HCT116 (cell line): ENCODE data around the gene DLX3.

ENCODE experiments used
- CEBPB ChIP-seq: IDR thresholded peaks from 2 replicates; pipeline ENCODE4 v1.6.1; 2012; ENCODE audit warnings: low read depth
- EZH2 ChIP-seq: fragments of 200-600 bp; sonication (generic); IDR thresholded peaks from 2 replicates; pipeline ENCODE4 v1.6.1; 2017; ENCODE audit warnings: antibody characterized with exemption, mixed run types
- EZH2phosphoT487 ChIP-seq: fragments of 200-600 bp; IDR thresholded peaks from 2 replicates; pipeline ENCODE4 v1.6.1; 2018; ENCODE audit warnings: antibody characterized with exemption, borderline replicate concordance
- JUND ChIP-seq: IDR thresholded peaks from 2 replicates; pipeline ENCODE4 v1.6.1; 2012
- POLR2A ChIP-seq: IDR thresholded peaks from 2 replicates; pipeline ENCODE4 v1.7.0; 2011; ENCODE audit warnings: borderline replicate concordance; ENCODE audit not compliant: insufficient read depth, insufficient read length; ENCODE audit errors: extremely low read depth
- POLR2AphosphoS5 ChIP-seq: IDR thresholded peaks from 2 replicates; pipeline ENCODE4 v1.6.1; 2011; ENCODE audit warnings: mild to moderate bottlenecking, low read depth, low read length, moderate library complexity
- RAD21 ChIP-seq: IDR thresholded peaks from 2 replicates; pipeline ENCODE4 v1.6.1; 2012; ENCODE audit warnings: low read depth, mild to moderate bottlenecking
- YY1 ChIP-seq: IDR thresholded peaks from 2 replicates; pipeline ENCODE4 v1.6.1; 2011; ENCODE audit warnings: low read length, low read depth, moderate library complexity, mild to moderate bottlenecking; ENCODE audit not compliant: insufficient replicate concordance; ENCODE audit errors: extremely low read depth
- ZFX ChIP-seq: fragments of 450-650 bp; IDR thresholded peaks from 2 replicates; pipeline ENCODE4 v1.6.1; 2017
- ZNF274 ChIP-seq: fragments of 200-500 bp; sonication (Bioruptor generic); IDR thresholded peaks from 2 replicates; pipeline ENCODE4 v1.6.1; 2014; ENCODE audit warnings: mild to moderate bottlenecking, low read depth, low read length, inconsistent platforms
- TF ChIP-seq, protein P1 (sequence below), 3 experiments: fragments of 200-600 bp in 1 of 3; sonication (generic) in 1 of 3; IDR thresholded peaks in 2 of 3; conservative IDR thresholded peaks in 1 of 3; 2 replicates each; pipeline ENCODE4 v1.5.1; 2012 to 2017; ENCODE audit warnings: low read depth in 2 of 3, low read length in 2 of 3, antibody characterized with exemption in 1 of 3, borderline replicate concordance in 1 of 3, control low read depth in 1 of 3, mild to moderate bottlenecking in 1 of 3, mixed read lengths in 1 of 3, mixed run types in 1 of 3, moderate library complexity in 1 of 3; ENCODE audit not compliant: insufficient read depth in 1 of 3
- TF ChIP-seq, protein P2 (sequence below): IDR thresholded peaks from 2 replicates; pipeline ENCODE4 v1.6.1; 2012
- TF ChIP-seq, protein P3 (sequence below): IDR thresholded peaks from 2 replicates; pipeline ENCODE4 v1.6.1; 2012; ENCODE audit warnings: low read depth

DNA sequence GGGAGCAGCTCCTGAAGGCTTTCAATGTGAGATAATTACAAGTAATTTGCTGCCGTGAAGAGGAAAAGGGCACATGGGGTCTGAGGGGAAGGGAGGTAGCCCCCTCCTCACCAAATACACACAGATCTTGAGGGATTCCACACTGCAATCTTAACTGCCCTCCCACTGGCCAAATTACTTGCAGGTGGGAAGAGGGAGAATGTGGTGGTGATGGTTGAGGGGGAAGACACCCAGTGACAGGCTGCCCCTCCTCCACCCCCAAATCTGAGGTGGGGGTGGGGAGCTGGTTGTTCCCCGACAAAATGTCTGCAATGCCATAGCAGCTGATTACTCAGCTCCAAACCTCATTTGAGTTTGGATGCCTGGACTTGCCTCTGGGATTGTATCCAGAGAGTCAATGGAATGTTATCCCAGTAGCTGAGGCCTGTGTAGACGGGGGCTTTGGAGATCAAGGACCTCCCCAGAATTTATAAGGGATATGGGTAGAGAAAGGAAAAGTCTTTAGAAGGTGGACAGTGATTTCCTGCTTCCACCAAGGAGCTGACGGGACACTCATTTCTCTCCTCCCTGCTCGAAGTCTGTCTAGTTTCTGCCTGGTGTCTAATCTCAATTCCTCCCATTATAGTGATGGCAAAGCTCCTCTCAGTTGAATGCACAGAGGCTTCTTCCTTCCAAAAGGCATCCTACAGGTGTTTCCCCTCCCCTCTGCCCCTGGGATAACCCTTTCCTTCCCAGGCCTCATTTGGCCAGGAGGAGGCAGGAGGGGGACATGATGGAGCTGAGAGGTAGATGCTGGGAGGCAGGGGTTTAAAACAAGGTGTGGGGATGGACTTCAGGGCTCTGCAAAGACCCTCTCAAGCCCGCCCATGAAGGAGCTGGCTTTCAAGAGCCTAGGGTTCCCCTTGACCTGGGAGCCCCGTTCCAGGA, 17.3 kb downstream of the DLX3 start:
- TF ChIP-seq, protein P1, sequence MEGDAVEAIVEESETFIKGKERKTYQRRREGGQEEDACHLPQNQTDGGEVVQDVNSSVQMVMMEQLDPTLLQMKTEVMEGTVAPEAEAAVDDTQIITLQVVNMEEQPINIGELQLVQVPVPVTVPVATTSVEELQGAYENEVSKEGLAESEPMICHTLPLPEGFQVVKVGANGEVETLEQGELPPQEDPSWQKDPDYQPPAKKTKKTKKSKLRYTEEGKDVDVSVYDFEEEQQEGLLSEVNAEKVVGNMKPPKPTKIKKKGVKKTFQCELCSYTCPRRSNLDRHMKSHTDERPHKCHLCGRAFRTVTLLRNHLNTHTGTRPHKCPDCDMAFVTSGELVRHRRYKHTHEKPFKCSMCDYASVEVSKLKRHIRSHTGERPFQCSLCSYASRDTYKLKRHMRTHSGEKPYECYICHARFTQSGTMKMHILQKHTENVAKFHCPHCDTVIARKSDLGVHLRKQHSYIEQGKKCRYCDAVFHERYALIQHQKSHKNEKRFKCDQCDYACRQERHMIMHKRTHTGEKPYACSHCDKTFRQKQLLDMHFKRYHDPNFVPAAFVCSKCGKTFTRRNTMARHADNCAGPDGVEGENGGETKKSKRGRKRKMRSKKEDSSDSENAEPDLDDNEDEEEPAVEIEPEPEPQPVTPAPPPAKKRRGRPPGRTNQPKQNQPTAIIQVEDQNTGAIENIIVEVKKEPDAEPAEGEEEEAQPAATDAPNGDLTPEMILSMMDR (IDR thresholded peaks at IDR 0.05 in 2 of 3, conservative IDR thresholded peaks at IDR 0.05 in 1 of 3; ENCODE audit: borderline replicate concordance in 1 of 3, insufficient read depth in 1 of 3, low read depth in 2 of 3, low read length in 2 of 3) = peak in 2 of 3 experiments; percentile 30 to 46; a peak in 3 of 6 replicates
- TF ChIP-seq POLR2A (no peak), EZH2phosphoT487 (no peak), JUND (no peak), CEBPB (no peak), EZH2 (no peak), POLR2AphosphoS5 (no peak), ZFX (no peak), YY1 (no peak), ZNF274 (no peak), RAD21 (no peak)
- TF ChIP-seq, protein P2, sequence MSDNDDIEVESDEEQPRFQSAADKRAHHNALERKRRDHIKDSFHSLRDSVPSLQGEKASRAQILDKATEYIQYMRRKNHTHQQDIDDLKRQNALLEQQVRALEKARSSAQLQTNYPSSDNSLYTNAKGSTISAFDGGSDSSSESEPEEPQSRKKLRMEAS = no peak
- TF ChIP-seq, protein P3, sequence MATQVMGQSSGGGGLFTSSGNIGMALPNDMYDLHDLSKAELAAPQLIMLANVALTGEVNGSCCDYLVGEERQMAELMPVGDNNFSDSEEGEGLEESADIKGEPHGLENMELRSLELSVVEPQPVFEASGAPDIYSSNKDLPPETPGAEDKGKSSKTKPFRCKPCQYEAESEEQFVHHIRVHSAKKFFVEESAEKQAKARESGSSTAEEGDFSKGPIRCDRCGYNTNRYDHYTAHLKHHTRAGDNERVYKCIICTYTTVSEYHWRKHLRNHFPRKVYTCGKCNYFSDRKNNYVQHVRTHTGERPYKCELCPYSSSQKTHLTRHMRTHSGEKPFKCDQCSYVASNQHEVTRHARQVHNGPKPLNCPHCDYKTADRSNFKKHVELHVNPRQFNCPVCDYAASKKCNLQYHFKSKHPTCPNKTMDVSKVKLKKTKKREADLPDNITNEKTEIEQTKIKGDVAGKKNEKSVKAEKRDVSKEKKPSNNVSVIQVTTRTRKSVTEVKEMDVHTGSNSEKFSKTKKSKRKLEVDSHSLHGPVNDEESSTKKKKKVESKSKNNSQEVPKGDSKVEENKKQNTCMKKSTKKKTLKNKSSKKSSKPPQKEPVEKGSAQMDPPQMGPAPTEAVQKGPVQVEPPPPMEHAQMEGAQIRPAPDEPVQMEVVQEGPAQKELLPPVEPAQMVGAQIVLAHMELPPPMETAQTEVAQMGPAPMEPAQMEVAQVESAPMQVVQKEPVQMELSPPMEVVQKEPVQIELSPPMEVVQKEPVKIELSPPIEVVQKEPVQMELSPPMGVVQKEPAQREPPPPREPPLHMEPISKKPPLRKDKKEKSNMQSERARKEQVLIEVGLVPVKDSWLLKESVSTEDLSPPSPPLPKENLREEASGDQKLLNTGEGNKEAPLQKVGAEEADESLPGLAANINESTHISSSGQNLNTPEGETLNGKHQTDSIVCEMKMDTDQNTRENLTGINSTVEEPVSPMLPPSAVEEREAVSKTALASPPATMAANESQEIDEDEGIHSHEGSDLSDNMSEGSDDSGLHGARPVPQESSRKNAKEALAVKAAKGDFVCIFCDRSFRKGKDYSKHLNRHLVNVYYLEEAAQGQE = no peak
